Stimulated activated CD4-positive, alpha-beta T cell treated with anti-CD3 and anti-CD28 coated beads, TNF-alpha, amount 100 ng/mL, for 48 hours (primary cell): ENCODE results near the gene CACNG1.
"Not testable (repeated sequence)": the region's sequence is repeated elsewhere in the genome, so short reads cannot be mapped to it uniquely, and the experiment has no call there.

Experiments
- DNase-seq, 3 donors: peaks; one replicate each; pipeline ENCODE4 v3.0.0-alpha.2; 2020; ENCODE audit warnings: low read depth in 3 of 3

CACNG1 gene

GRCh38 chr17:67025216-67025792 lies 19.1 kb upstream of the CACNG1 start:
- DNase-seq: no peak

GRCh38 chr17:67026341-67026740 lies 18.0 kb upstream of the CACNG1 start:
- no peak for DNase-seq

GRCh38 chr17:67027031-67027628 lies 17.2 kb upstream of the CACNG1 start:
- DNase-seq: no peak

GRCh38 chr17:67030641-67031040 lies 13.7 kb upstream of the CACNG1 start:
- no peak for DNase-seq

- no peak for DNase-seq
These were observed 12.0 kb upstream of the CACNG1 start for GRCh38 chr17:67032382-67032781.

GRCh38 chr17:67032985-67033384 lies 11.4 kb upstream of the CACNG1 start:
- DNase-seq: no peak

GRCh38 chr17:67033613-67034012 lies 10.7 kb upstream of the CACNG1 start:
- DNase-seq: no peak

GRCh38 chr17:67035131-67036083 lies 8.9 kb upstream of the CACNG1 start:
- DNase-seq: no peak

- DNase-seq: no peak
These were observed 5.4 kb upstream of the CACNG1 start for GRCh38 chr17:67038861-67039365.

- no peak for DNase-seq
These were observed 3.7 kb upstream of the CACNG1 start for GRCh38 chr17:67040652-67041051.

- DNase-seq: not testable (repeated sequence)
These were observed 3.2 kb upstream of the CACNG1 start for GRCh38 chr17:67041119-67041518.

- DNase-seq: no peak
These were observed 2.8 kb upstream of the CACNG1 start for GRCh38 chr17:67041531-67041930.

GRCh38 chr17:67041941-67042899 lies 2.1 kb upstream of the CACNG1 start:
- no peak for DNase-seq

- DNase-seq: no peak
These were observed 1.1 kb upstream of the CACNG1 start for GRCh38 chr17:67043283-67043682.

GRCh38 chr17:67044940-67045339 lies 586 bp downstream of the CACNG1 start:
- DNase-seq: no peak

GRCh38 chr17:67046398-67046797 lies 2.0 kb downstream of the CACNG1 start:
- no peak for DNase-seq

- DNase-seq: no peak
These were observed 3.0 kb downstream of the CACNG1 start for GRCh38 chr17:67047382-67047781.

GRCh38 chr17:67049025-67049739 lies 4.8 kb downstream of the CACNG1 start:
- no peak for DNase-seq

GRCh38 chr17:67050066-67050465 lies 5.7 kb downstream of the CACNG1 start:
- DNase-seq: no peak

GRCh38 chr17:67050471-67051154 lies 6.3 kb downstream of the CACNG1 start:
- DNase-seq: no peak
